ENCODE results near the gene BRSK2. TPM values are rescaled to one million over a fixed set of nuclear protein-coding genes. Genes with fewer than 3 reads are reported as not detected.

Gene BRSK2
- total RNA-seq, 1 donor: 4.0 TPM

GRCh38 chr11:1478011-1478410 is 88.3 kb downstream of the BRSK2 start:
- no peak for DNase-seq (ENCODE audit: low read depth in 2 of 3, low spot score in 2 of 3)

GRCh38 chr11:1478544-1478943 is 88.8 kb downstream of the BRSK2 start:
- peak in 1 of 3 donors; percentile 7 for DNase-seq (ENCODE audit: low read depth in 2 of 3, low spot score in 2 of 3)

GRCh38 chr11:1479006-1479677 is 89.4 kb downstream of the BRSK2 start:
- no peak for DNase-seq (ENCODE audit: low read depth in 2 of 3, low spot score in 2 of 3)

GRCh38 chr11:1479678-1480118 is 90.0 kb downstream of the BRSK2 start:
- DNase-seq (ENCODE audit: low read depth in 2 of 3, low spot score in 2 of 3): no peak

- DNase-seq (ENCODE audit: low read depth in 2 of 3, low spot score in 2 of 3): no peak
These were observed 90.4 kb downstream of the BRSK2 start for GRCh38 chr11:1480191-1480554.

GRCh38 chr11:1480555-1481482 is 91.1 kb downstream of the BRSK2 start:
- no peak for DNase-seq (ENCODE audit: low read depth in 2 of 3, low spot score in 2 of 3)

GRCh38 chr11:1481483-1481825 is 91.7 kb downstream of the BRSK2 start:
- no peak for DNase-seq (ENCODE audit: low read depth in 2 of 3, low spot score in 2 of 3)

GRCh38 chr11:1481861-1482441 is 92.2 kb downstream of the BRSK2 start:
- no peak for DNase-seq (ENCODE audit: low read depth in 2 of 3, low spot score in 2 of 3)

- DNase-seq (ENCODE audit: low read depth in 2 of 3, low spot score in 2 of 3): no peak
These were observed 93.1 kb downstream of the BRSK2 start for GRCh38 chr11:1482581-1483444.

- no peak for DNase-seq (ENCODE audit: low read depth in 2 of 3, low spot score in 2 of 3)
These were observed 93.8 kb downstream of the BRSK2 start for GRCh38 chr11:1483445-1483961.

- DNase-seq (ENCODE audit: low read depth in 2 of 3, low spot score in 2 of 3): no peak
These were observed 94.4 kb downstream of the BRSK2 start for GRCh38 chr11:1484061-1484671.

GRCh38 chr11:1484695-1485503 is 95.2 kb downstream of the BRSK2 start:
- no peak for DNase-seq (ENCODE audit: low read depth in 2 of 3, low spot score in 2 of 3)

- DNase-seq (ENCODE audit: low read depth in 2 of 3, low spot score in 2 of 3): no peak
These were observed 95.8 kb downstream of the BRSK2 start for GRCh38 chr11:1485504-1485885.

- DNase-seq (ENCODE audit: low read depth in 2 of 3, low spot score in 2 of 3): peak in 1 of 3 donors; percentile 14
These were observed 96.5 kb downstream of the BRSK2 start, which contains the start of gene MOB2 for GRCh38 chr11:1486054-1486825. MOB2 (minus strand) TSS chr11:1486779; CDS start chr11:1486556, 223 bp downstream.

- DNase-seq (ENCODE audit: low read depth in 2 of 3, low spot score in 2 of 3): no peak
These were observed 97.5 kb downstream of the BRSK2 start for GRCh38 chr11:1487091-1487850.

GRCh38 chr11:1487851-1488574 is 98.3 kb downstream of the BRSK2 start:
- DNase-seq (ENCODE audit: low read depth in 2 of 3, low spot score in 2 of 3): no peak

- DNase-seq (ENCODE audit: low read depth in 2 of 3, low spot score in 2 of 3): no peak
These were observed 98.9 kb downstream of the BRSK2 start for GRCh38 chr11:1488575-1489180.
